ENCODE measurements around the gene TRIM34.

GRCh38 chr11:5618807-5619206 is 6.0 kb upstream of the TRIM34 start:
- TF ChIP-seq CTCF (IDR thresholded peaks at IDR 0.05; ENCODE audit: insufficient read depth, low read depth, low read length) (no peak), EZH2 (IDR thresholded peaks at IDR 0.05; ENCODE audit: insufficient read depth, low read length) (no peak)

All from astrocyte (in vitro differentiated cells and primary cell).